ENCODE data around the gene DPP6. TPM values are rescaled to one million over a fixed set of nuclear protein-coding genes. Genes with fewer than 3 reads are reported as not detected.
"Not testable (repeated sequence)": the region's sequence is repeated elsewhere in the genome, so short reads cannot be mapped to it uniquely, and the experiment has no call there.

DPP6 gene
- total RNA-seq, 1 experiment from 2014 or later: 7.9 TPM

DNA sequence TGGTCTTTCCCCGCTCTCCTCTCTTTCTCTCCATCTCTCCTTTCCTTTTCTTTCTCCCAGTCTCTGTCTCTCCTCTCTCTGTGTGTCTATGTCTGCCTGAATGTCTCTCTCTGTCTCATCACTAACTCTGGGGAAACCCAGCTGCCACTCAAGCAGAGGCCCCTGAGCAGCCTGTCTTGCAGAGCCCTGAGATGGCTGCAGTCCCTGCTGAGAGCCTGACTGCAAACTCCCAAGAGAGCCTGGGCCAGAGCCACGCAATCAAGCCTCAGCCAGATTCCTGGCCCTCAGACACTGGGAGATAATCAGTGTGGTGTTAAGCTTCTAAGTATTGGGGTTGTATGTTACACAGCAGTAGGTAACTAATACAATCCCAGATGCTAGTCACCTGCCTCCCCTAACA lies 859.2 kb downstream of the DPP6 start:
- in situ Hi-C loops (cut with HindIII; ENCODE audit: low sequenced_read_pairs): no loop called here
- DNase-seq (ENCODE audit: low spot score): no peak

GRCh38 chr7:154911862-154912455 lies 859.8 kb downstream of the DPP6 start:
- in situ Hi-C loops (cut with HindIII; ENCODE audit: low sequenced_read_pairs): no loop called here

DNA sequence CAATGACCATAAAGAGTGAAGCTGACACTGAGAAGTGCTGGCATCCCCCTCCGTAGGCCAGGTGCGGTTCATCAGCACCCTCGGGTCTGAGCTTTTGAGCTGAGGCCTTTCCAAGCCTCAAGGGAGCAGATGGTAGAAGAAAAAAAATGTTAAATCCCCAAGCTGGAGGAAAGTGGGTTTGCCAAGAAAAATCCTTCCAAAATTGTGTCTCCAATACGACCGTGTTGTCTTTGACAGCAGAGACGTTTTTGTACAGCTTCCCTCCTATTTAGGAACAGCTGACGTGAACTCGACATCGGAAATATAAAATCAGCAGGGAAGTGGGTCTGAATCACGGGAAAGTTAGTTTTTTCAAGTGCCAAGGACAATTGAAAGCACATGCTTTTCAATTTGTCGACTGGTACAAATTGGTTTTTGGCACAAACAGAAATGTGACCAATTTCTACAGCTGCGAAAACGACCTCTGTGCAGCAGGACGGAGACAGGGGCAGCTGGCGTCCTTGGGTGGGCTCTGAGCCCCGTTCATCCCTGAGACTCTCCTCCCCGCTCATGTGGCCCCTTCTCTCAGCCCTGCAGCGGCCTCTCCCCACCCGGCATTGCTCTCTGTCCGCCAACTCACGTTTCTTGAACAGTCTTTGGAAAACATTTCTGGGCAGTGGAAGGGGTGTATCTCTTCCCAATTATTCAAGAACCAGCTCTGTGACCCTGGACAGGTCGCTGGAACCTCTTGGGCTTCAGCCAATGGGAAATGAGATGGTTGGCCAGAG lies 860.9 kb downstream of the DPP6 start:
- peak; percentile 74 for DNase-seq (ENCODE audit: low spot score)
- in situ Hi-C loops (cut with HindIII; ENCODE audit: low sequenced_read_pairs): no loop called here

More at GRCh38 chr7:154911862-154912455, 859.8 kb downstream of the DPP6 start:
- no peak for DNase-seq (ENCODE audit: low spot score)

DNA sequence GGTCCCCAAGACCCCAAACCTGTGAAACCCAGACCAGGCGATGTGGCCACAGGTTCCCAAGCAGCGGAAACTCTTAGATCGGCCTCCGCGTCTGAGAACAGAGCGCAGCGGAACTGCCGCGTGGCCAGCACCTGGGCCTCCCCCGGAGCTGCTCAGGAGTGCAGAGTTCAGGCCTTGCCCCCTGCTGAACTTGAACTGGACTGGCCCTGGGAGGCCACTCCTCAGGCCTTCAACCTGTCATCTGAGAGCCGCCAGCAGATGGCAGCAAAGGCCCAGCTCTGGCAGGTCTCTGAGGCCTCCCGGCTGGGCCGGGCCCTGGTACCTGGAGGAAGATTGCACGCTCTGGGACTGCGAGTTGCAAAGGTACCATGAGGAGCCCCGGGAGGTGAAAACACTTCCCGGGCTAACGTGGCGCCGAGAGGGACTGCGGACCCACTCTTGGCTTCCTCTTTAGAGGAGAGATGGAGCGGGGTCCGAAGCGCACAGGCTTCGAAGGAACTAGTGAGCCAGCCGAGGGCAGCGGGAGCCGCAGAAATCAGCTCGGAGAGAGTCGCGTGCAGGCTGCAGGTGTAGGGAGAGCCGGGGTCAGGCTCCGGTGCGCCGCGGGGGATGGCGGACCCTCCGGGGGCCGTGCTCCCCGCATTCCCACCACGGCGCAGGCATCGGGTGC lies 861.6 kb downstream of the DPP6 start:
- in situ Hi-C loops (cut with HindIII; ENCODE audit: low sequenced_read_pairs): no loop called here
- DNase-seq (ENCODE audit: low spot score): peak; percentile 86

GRCh38 chr7:154914308-154914995 lies 862.3 kb downstream of the DPP6 start:
- in situ Hi-C loops (cut with HindIII; ENCODE audit: low sequenced_read_pairs): no loop called here
- no peak for DNase-seq (ENCODE audit: low spot score)

- in situ Hi-C loops (cut with HindIII; ENCODE audit: low sequenced_read_pairs): no loop called here
- no peak for DNase-seq (ENCODE audit: low spot score)
These were observed 862.8 kb downstream of the DPP6 start for GRCh38 chr7:154914996-154915380.

GRCh38 chr7:154915600-154915999 lies 863.4 kb downstream of the DPP6 start:
- in situ Hi-C loops (cut with HindIII; ENCODE audit: low sequenced_read_pairs): no loop called here
- no peak for DNase-seq (ENCODE audit: low spot score)

DNA sequence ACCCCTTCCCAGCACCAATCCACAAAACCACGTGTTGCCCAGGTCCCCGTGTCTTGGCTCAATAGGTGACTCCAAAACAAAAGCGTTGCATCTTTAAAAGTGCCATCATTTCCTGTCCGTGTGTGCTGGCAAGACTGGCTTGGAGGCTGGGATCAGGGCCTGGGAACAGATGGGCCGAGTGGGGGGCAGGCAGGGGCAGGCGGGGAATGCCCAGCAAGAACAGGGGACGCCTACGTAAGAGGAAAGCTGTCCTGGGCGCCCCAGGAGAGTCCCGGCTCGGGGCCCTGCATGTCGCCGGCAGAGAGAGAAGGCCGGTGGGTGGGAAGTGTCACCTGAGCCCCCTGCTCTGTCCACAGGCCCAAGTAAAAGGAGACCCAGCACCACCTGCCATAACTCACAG lies 864.2 kb downstream of the DPP6 start:
- in situ Hi-C loops (cut with HindIII; ENCODE audit: low sequenced_read_pairs): no loop called here

DNA sequence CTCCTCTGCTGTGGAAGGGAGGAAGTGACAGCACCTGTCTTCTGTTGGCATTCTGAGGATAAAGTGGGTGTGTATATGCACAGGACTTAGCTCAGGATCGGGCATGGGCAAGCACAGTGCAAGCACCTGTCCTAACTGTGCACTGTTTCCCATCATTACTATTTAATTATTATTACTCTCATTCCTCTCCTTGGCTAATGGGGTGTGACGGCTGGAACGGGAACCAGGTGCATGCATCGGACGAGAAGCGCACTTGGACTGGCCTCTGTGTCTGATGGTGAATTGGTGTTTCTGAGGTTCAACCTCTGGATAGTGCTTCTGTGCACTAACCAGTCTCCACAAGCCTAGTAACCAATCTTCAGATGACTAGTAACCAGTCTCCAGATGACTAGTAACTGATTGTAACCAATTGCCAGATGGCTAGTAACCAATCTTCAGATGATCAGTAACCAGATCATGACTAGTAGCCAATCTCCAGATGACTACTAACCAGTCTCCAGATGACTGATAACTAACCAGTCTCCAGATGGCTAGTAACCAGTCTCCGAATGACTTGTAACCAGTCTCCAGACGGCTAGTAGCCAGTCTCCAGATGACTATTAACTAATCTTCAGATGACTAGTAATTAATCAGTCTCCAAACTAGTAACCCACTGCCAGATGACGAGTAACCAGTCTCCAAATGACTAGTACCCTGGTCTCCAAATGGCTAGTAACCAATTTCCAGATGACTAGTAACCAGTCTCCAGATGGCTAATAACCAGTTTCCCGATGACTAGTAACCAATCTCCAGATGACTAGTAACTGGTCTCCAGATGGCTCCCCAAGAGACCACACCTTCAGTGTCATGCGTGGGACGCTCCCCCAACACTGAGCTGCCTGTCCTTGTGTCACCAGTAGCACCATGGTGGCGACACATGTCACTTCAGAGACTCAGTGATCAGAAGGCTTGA lies 864.9 kb downstream of the DPP6 start:
- DNase-seq (ENCODE audit: low spot score): no peak
- in situ Hi-C loops (cut with HindIII; ENCODE audit: low sequenced_read_pairs): no loop called here

More for the DNA sequence above, 864.2 kb downstream of the DPP6 start:
- DNase-seq (ENCODE audit: low spot score): peak; percentile 85

- DNase-seq (ENCODE audit: low spot score): no peak
- in situ Hi-C loops (cut with HindIII; ENCODE audit: low sequenced_read_pairs): no loop called here
These were observed 865.6 kb downstream of the DPP6 start for GRCh38 chr7:154917808-154918160.

GRCh38 chr7:154918266-154918665 lies 866.1 kb downstream of the DPP6 start:
- no peak for DNase-seq (ENCODE audit: low spot score)
- in situ Hi-C loops (cut with HindIII; ENCODE audit: low sequenced_read_pairs): no loop called here

GRCh38 chr7:154918741-154919140 lies 866.5 kb downstream of the DPP6 start:
- DNase-seq (ENCODE audit: low spot score): no peak
- in situ Hi-C loops (cut with HindIII; ENCODE audit: low sequenced_read_pairs): no loop called here

DNA sequence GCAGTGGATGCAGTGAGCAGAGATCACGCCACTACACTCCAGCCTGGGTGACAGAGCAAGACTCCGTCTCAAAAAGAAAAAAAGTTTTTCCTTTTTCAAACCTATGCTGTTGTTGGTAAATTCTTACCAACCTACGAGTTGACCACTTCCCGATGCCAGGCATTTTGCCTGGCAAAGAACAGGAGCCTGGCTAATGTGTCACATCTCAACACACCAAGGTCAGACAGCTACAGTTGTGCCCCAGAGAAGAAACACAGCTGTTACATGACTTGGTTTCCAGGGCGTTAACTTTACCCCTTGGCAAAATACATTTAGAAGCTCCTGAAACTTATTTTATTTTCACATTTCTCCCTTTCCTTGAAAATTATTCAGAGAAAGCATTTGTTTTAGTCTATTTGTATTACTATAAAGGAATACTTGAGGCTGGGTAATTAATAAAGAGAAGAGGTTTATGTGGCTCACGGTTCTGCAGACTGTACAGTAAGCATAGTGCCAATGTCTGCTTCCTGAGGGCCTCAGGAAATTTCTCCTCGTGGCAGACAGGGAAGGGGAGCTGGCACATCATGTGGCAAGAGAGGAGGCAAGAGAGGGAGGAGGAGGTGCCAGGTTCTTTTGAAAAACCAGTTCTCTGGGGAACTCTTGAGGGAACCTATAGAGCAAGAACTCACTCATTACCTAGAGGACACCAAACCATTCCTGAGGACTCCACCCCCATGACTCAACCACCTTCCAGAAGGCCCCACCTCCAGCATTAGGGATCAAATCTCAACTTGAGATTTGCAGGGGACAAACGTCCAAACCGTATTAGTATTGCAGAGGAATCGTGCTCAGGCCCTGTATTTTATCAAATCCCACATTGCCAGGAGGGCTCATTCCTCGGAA lies 867.4 kb downstream of the DPP6 start:
- in situ Hi-C loops (cut with HindIII; ENCODE audit: low sequenced_read_pairs): no loop called here
- DNase-seq (ENCODE audit: low spot score): no peak

GRCh38 chr7:154922472-154922871 lies 870.3 kb downstream of the DPP6 start:
- DNase-seq (ENCODE audit: low spot score); in situ Hi-C loops (cut with HindIII; ENCODE audit: low sequenced_read_pairs): not testable (repeated sequence)

GRCh38 chr7:154927624-154928125 lies 875.5 kb downstream of the DPP6 start:
- in situ Hi-C loops (cut with HindIII; ENCODE audit: low sequenced_read_pairs): no loop called here
- DNase-seq (ENCODE audit: low spot score): peak; percentile 94

DNA sequence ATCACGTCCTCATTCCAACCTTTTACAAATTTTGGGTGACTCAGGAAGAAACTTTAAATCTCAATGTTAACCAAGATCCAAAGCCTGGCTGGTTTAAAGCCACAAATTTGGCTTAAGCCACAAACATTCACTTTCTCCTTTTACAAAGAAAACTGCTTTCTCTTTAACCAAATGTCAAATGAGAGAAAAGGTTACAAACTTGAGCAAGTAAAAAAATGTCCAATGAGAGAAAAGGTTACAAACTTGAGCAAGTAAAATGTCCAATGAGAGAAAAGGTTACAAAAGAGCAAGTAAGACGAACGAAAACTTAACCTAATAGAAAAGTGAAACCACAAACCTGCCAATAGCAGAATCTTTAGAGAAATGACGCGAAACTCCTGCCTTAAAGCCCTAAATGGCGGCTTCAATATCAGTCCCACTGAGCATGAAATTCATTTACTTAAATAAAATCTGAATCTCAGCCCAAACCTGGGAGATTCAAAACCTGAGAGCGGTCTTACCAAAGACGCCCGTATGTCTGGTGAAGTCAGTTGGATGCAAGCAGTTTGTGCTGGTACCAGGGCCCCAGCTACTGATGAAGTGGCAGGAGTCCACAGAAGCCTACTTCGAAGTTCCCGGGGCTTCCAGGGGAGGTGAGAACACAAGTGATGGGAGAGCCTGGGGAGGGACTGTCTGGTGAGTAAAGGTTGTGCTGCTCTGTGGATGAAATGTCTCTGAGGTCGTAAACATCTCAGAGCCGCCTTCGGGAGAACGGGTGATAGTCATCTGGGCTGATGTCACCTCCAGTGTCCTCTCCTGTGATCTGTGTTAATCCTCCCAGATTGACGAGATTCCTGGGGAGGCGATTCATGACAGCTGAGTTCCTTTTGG lies 876.2 kb downstream of the DPP6 start:
- peak; percentile 72 for DNase-seq (ENCODE audit: low spot score)
- in situ Hi-C loops (cut with HindIII; ENCODE audit: low sequenced_read_pairs): no loop called here
